Osteoblast (primary cell): ENCODE data around the gene CLC. TPM values are rescaled to one million over a fixed set of nuclear protein-coding genes. Genes with fewer than 3 reads are reported as not detected.

Source experiments
- DNase-seq: peaks from one replicate; pipeline ENCODE4 v3.0.0; 2011; ENCODE audit warnings: low spot score, mixed read lengths; ENCODE audit not compliant: insufficient read length; ENCODE audit errors: missing footprints
- H2AFZ ChIP-seq: 2 replicates; pipeline ENCODE4 v1.6.0; 2011; ENCODE audit warnings: mild to moderate bottlenecking, low read length
- H3K27ac ChIP-seq: 2 replicates; pipeline ENCODE4 v1.5.1; 2011; ENCODE audit warnings: mild to moderate bottlenecking, low read depth, low read length, moderate library complexity
- H3K27me3 ChIP-seq: 2 replicates; pipeline ENCODE4 v1.6.0; 2012; ENCODE audit warnings: mild to moderate bottlenecking, control low read depth, inconsistent platforms, low read length, moderate library complexity; ENCODE audit not compliant: insufficient read depth
- H3K36me3 ChIP-seq: 2 replicates; pipeline ENCODE4 v1.5.1; 2011; ENCODE audit warnings: mild to moderate bottlenecking, low read length, control low read depth, moderate library complexity; ENCODE audit not compliant: insufficient read depth
- H3K4me1 ChIP-seq: 2 replicates; pipeline ENCODE4 v1.5.1; 2011; ENCODE audit warnings: mild to moderate bottlenecking, low read length, control low read depth, moderate library complexity; ENCODE audit not compliant: insufficient read depth
- H3K4me2 ChIP-seq: 2 replicates; pipeline ENCODE4 v1.6.0; 2011; ENCODE audit warnings: mild to moderate bottlenecking, low read length; ENCODE audit not compliant: insufficient read depth
- H3K4me3 ChIP-seq: fragments of 200-600 bp; sonication (generic); 3 replicates; pipeline ENCODE4 v1.5.1; 2012; ENCODE audit warnings: mild to moderate bottlenecking, low read length, inconsistent platforms; ENCODE audit not compliant: insufficient read depth
- H3K79me2 ChIP-seq: 2 replicates; pipeline ENCODE4 v1.6.0; 2012; ENCODE audit warnings: mild to moderate bottlenecking, low read length, control low read depth, inconsistent platforms; ENCODE audit not compliant: insufficient read depth
- H3K9me3 ChIP-seq: 2 replicates; pipeline ENCODE4 v1.5.1; 2011; ENCODE audit warnings: low read depth, low read length, control low read depth
- H4K20me1 ChIP-seq: 2 replicates; pipeline ENCODE4 v1.6.0; 2012; ENCODE audit warnings: mild to moderate bottlenecking, low read length, control low read depth; ENCODE audit not compliant: insufficient read depth
- total RNA-seq: library from RNA; depleted of rRNA; stranded (reverse); fragments of >200 nt; gene quantifications from 2 replicates; pipeline ENCODE4 v1.2.3, GENCODE V29; 2012
- TF ChIP-seq, protein P1 (sequence below): IDR thresholded peaks from 2 replicates; pipeline ENCODE4 v1.5.1; 2011; ENCODE audit warnings: mild to moderate bottlenecking, low read depth, low read length, moderate library complexity; ENCODE audit errors: extremely low read depth

CLC gene
- total RNA-seq, 1 donor = not detected

DNA sequence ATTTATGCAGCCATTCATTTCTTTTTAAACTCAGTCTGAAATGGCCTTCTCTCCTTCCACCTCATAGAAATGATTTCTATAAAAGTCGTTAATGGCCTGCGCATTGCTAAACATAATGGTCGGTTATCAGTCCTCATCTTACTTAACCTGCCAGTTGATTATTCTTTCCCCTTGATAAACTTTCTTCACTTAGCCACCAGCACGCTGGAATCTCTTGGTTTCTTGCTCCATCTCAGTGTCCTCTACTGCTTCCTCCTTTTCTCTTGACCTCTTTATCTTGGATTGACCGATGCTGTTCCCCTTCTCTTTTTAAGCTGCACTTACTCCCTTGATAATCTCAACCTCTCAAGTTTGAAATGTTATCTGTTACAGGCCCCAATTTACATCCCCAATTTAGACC lies 12.2 kb upstream of the CLC start:
- DNase-seq = no peak
- TF ChIP-seq, protein P1, sequence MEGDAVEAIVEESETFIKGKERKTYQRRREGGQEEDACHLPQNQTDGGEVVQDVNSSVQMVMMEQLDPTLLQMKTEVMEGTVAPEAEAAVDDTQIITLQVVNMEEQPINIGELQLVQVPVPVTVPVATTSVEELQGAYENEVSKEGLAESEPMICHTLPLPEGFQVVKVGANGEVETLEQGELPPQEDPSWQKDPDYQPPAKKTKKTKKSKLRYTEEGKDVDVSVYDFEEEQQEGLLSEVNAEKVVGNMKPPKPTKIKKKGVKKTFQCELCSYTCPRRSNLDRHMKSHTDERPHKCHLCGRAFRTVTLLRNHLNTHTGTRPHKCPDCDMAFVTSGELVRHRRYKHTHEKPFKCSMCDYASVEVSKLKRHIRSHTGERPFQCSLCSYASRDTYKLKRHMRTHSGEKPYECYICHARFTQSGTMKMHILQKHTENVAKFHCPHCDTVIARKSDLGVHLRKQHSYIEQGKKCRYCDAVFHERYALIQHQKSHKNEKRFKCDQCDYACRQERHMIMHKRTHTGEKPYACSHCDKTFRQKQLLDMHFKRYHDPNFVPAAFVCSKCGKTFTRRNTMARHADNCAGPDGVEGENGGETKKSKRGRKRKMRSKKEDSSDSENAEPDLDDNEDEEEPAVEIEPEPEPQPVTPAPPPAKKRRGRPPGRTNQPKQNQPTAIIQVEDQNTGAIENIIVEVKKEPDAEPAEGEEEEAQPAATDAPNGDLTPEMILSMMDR = no peak
- Histone ChIP-seq H3K4me1 (no peaks in the 10 kb centered on the region), H3K36me3 (no peaks in the 10 kb centered on the region), H3K27me3 (no peaks in the 10 kb centered on the region), H2AFZ (no peak overlapping the region), H3K27ac (no peak overlapping the region), H3K9me3 (no peaks in the 10 kb centered on the region), H3K79me2 (no peaks in the 10 kb centered on the region), H4K20me1 (no peaks in the 10 kb centered on the region), H3K4me2 (no peak overlapping the region), H3K4me3 (no peak overlapping the region)

DNA sequence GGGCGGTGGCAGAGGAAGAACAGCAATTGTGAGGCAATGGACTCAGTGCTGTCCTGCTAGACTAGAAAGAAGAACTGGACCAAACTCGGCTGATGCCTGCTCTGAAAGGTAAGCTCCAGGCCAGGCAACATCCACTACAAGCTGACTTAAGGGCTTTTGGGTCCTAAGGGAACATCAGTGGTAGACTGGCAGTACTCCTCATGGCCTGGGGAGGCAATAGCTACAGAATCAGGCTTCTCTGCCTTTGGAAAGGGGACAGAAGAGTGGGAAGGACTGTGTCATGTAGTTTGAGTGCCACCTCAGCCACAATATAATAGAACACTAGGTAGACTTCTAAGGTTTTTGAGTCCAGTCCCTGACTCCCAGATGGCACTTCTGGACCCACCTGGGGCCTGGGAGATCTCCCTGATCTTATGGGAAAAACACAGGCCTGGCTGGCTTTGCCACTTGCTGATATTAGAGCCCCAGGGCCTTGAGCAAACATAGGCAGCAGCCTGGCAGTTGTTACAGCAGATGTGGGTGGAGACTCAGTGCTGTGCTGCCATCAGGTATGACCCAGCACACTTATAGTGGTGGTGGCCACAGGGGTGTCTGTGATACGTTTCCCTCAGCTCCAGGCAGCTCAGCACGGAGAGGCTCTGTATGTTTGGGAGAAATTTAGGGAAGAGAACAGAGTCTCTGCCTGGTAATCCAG lies 9.2 kb upstream of the CLC start:
- no peak for DNase-seq
- Histone ChIP-seq H3K9me3 (no peaks in the 10 kb centered on the region), H3K4me2 (no peak overlapping the region), H2AFZ (no peak overlapping the region), H3K27ac (no peak overlapping the region), H3K36me3 (no peaks in the 10 kb centered on the region), H4K20me1 (no peaks in the 10 kb centered on the region), H3K4me1 (no peaks in the 10 kb centered on the region), H3K4me3 (no peak overlapping the region), H3K27me3 (no peaks in the 10 kb centered on the region), H3K79me2 (no peaks in the 10 kb centered on the region)
- TF ChIP-seq, protein P1 = no peak

DNA sequence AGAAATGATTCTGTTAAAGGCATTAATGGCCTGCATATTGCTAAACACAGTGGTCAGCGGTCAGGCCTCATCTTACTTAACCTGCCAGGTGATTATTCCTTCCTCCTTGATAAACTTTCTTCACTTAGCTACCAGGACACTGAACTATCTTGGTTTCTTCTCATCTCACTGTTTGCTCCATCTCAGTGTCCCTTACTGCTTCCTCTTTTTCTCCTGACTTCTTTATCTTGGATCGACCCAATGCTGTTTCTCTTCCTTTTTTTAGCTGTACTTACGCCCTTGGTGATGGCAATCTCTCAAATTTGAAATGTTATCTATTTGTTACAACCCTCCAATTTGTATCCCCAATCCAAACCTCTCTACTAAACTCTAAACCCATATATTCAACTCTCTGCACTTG lies 7.8 kb upstream of the CLC start:
- DNase-seq = no peak
- no peak overlapping the region for H3K4me2 ChIP-seq
- no peaks in the 10 kb centered on the region for H3K9me3 ChIP-seq
- no peak overlapping the region for H2AFZ ChIP-seq
- H3K27ac ChIP-seq = no peak overlapping the region
- no peaks in the 10 kb centered on the region for H3K36me3 ChIP-seq
- no peaks in the 10 kb centered on the region for H3K79me2 ChIP-seq
- TF ChIP-seq, protein P1 = no peak
- H4K20me1 ChIP-seq = no peaks in the 10 kb centered on the region
- H3K4me1 ChIP-seq = no peaks in the 10 kb centered on the region
- H3K27me3 ChIP-seq = no peaks in the 10 kb centered on the region
- no peak overlapping the region for H3K4me3 ChIP-seq

DNA sequence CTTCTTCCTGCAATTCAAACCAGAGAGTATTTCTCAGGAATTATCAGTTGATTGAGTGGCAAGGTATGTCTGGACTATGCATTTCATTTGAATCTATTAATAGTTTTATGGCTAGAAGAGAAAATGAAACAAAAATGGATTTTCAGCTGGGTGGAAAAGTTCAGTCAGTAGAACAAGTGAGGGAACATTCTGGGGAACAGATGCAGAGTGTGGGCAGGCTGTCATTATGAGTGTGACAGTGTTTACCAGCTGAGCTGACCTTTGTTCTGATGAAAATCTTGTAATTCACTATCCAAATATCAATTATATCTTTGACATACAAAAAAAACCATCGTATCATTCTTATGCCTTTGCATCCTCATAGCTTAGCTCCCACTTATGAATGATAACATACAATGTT lies 2.6 kb upstream of the CLC start:
- DNase-seq = no peak
- no peaks in the 10 kb centered on the region for H3K27me3 ChIP-seq
- no peaks in the 10 kb centered on the region for H3K36me3 ChIP-seq
- H3K4me3 ChIP-seq = no peak overlapping the region
- no peak overlapping the region for H3K4me2 ChIP-seq
- no peaks in the 10 kb centered on the region for H3K9me3 ChIP-seq
- H2AFZ ChIP-seq = no peak overlapping the region
- H4K20me1 ChIP-seq = no peaks in the 10 kb centered on the region
- H3K4me1 ChIP-seq = no peaks in the 10 kb centered on the region
- H3K79me2 ChIP-seq = no peaks in the 10 kb centered on the region
- no peak overlapping the region for H3K27ac ChIP-seq
- TF ChIP-seq, protein P1 = no peak
